ENCODE measurements around the gene MRPL52.

MRPL52 gene

GRCh38 chr14:22871224-22872032, 41.7 kb downstream of the MRPL52 start, which contains the start of gene LRP10 (continued):
- TF ChIP-seq ZNF114 (tag by site-specific recombination; IDR thresholded peaks at IDR 0.05) = no peak
- no peak for TF ChIP-seq GLI4 (tag by site-specific recombination; IDR thresholded peaks at IDR 0.05)
- no peak for TF ChIP-seq ZNF768 (tag by site-specific recombination; IDR thresholded peaks at IDR 0.05)
- peak; percentile 77 for TF ChIP-seq ZBTB8A (tag by site-specific recombination; IDR thresholded peaks at IDR 0.05)
- TF ChIP-seq ZNF600 (tag by site-specific recombination; IDR thresholded peaks at IDR 0.05) = peak; percentile 94
- TF ChIP-seq ZNF785 (tag by site-specific recombination; IDR thresholded peaks at IDR 0.05) = no peak
- peak; percentile 57 for TF ChIP-seq ZIC2 (tag by site-specific recombination; IDR thresholded peaks at IDR 0.05)
- TF ChIP-seq ZBTB10 (tag by site-specific recombination; IDR thresholded peaks at IDR 0.05) = peak; percentile 92
- no peak for TF ChIP-seq ZNF433 (tag by site-specific recombination; IDR thresholded peaks at IDR 0.05; ENCODE audit: low read depth)
- TF ChIP-seq PRDM10 (tag by site-specific recombination; IDR thresholded peaks at IDR 0.05) = peak; percentile 95
- TF ChIP-seq ZNF335 (tag by site-specific recombination; conservative IDR thresholded peaks at IDR 0.05) = peak; percentile 81

- POLR2A ChIA-PET = interaction anchor here (0.6 to 1.8 kb wide), 6 partner anchors 14 to 106 kb away, joined by 3 to 6 read pairs (median 4); partner anchors contain the start of genes HAUS4, OXA1L and RBM23
- peaks cover 9% of the 10 kb centered on the region for H3K4me1 ChIP-seq (ENCODE audit: control insufficient read depth, insufficient read depth, low read length)
- TF ChIP-seq ZNF121 (tag by site-specific recombination; IDR thresholded peaks at IDR 0.05) = no peak
- TF ChIP-seq ZNF155 (tag by site-specific recombination; IDR thresholded peaks at IDR 0.05) = no peak
- peak; percentile 94 for TF ChIP-seq ZBTB20 (tag by site-specific recombination; IDR thresholded peaks at IDR 0.05)
- no peak for TF ChIP-seq MEIS1 (CRISPR knock-in tag; IDR thresholded peaks at IDR 0.05; ENCODE audit: borderline replicate concordance)
- TF ChIP-seq ZNF600 (tag by site-specific recombination; IDR thresholded peaks at IDR 0.05) = no peak
- TF ChIP-seq ZNF398 (tag by site-specific recombination; IDR thresholded peaks at IDR 0.05) = peak; percentile 53
- TF ChIP-seq ZFP69B (tag by site-specific recombination; IDR thresholded peaks at IDR 0.05) = 0 out of 2 replicates have a peak, but pooled peaks have one; percentile 16
- TF ChIP-seq PRDM1 (tag by site-specific recombination; IDR thresholded peaks at IDR 0.05) = no peak
- TF ChIP-seq ZNF777 (tag by site-specific recombination; IDR thresholded peaks at IDR 0.05; ENCODE audit: borderline replicate concordance) = no peak
- no peak for TF ChIP-seq ZNF148 (tag by site-specific recombination; IDR thresholded peaks at IDR 0.05; ENCODE audit: borderline replicate concordance)
- peak; percentile 92 for TF ChIP-seq ZNF10 (tag by site-specific recombination; IDR thresholded peaks at IDR 0.05)
- TF ChIP-seq ZNF548 (tag by site-specific recombination; IDR thresholded peaks at IDR 0.05) = no peak
- TF ChIP-seq ZNF623 (tag by site-specific recombination; IDR thresholded peaks at IDR 0.05) = no peak
- no peak for TF ChIP-seq ZNF544 (tag by site-specific recombination; IDR thresholded peaks at IDR 0.05)
Measured at GRCh38 chr14:22872033-22872832, 42.5 kb downstream of the MRPL52 start.

More at GRCh38 chr14:22872033-22872832, 42.5 kb downstream of the MRPL52 start:
- H3K9me3 ChIP-seq (ENCODE audit: control insufficient read depth, insufficient read depth, low read depth, low read length) = no peaks in the 10 kb centered on the region
- H3K36me3 ChIP-seq (ENCODE audit: control insufficient read depth in 2 of 2, insufficient read depth in 1 of 2, low read length in 2 of 2) = peaks cover 0 to 34% of the 10 kb centered on the region in 2 experiments; a peak in 1 of 3 replicates
- H3K4me3 ChIP-seq (ENCODE audit: low read depth, low read length) = peak overlapping the region; percentile 74
- CTCF ChIA-PET = interaction anchor here (0.6 to 4.5 kb wide), 30 partner anchors 10 to 283 kb away, joined by 3 to 55 read pairs (median 4); partner anchors contain the start of genes AJUBA, DAD1, OXA1L and REM2
- peak overlapping the region; percentile 87 for H3K27ac ChIP-seq (ENCODE audit: extremely low read depth, low read depth, low read length)
